Muscle of arm (tissue), 12 donors: ENCODE measurements around the gene JADE3. TPM values are rescaled to one million over a fixed set of nuclear protein-coding genes. Genes with fewer than 3 reads are reported as not detected.
"Not testable (repeated sequence)": the region's sequence is repeated elsewhere in the genome, so short reads cannot be mapped to it uniquely, and the experiment has no call there.

Source experiments
- DNase-seq: peaks from one replicate; pipeline ENCODE4 v3.0.0-alpha.2; 2013
- polyA plus RNA-seq, 12 donors: library from polyadenylated mRNA; unstranded; fragments of 120-200 nt; gene quantifications; one replicate each; pipeline ENCODE4 v1.2.1, GENCODE V29; 2013; ENCODE audit not compliant: insufficient read length in 12 of 12

Gene JADE3
- polyA plus RNA-seq, 12 donors = 4.4 to 7.0 (median 5.0) TPM; not detected in 1

DNA sequence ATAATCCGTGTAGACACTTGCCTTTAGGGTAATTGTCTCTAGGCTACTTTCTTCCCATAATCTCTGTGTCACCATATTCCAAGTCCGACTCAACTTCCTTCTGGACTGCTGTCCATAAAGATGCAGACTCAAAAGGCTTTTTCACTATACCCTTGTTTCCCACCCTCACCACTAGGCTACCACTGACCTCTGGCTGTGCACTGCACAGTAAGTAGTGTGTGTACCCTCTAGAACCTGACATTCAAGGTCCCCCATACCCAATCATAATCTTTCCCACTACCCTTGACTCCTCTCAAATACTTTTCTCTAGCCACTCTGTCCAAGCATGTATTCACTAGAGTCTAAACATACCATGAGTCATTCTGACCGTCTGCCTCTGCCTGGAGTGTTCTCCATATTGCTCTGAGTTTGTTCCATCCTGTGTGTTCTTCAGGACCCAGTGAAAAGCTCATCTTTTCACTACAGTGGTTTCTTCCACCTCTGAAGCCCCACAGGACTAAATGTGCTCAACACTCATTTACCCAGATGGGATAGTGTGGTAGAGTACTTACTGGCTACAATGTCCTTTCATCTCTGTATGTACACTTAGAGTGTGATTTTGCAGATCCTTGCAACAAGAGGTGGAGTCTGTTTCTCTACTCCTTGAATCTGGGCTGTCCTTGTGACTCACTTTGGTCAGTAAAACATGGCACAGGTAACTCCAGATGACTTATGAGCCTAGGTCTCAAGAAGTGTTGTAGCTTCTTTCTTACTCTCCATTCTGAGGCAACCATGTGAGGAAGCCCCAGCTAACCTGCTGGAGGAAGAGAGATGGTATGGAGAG, 17.4 kb downstream of the JADE3 start:
- no peak for DNase-seq

DNA sequence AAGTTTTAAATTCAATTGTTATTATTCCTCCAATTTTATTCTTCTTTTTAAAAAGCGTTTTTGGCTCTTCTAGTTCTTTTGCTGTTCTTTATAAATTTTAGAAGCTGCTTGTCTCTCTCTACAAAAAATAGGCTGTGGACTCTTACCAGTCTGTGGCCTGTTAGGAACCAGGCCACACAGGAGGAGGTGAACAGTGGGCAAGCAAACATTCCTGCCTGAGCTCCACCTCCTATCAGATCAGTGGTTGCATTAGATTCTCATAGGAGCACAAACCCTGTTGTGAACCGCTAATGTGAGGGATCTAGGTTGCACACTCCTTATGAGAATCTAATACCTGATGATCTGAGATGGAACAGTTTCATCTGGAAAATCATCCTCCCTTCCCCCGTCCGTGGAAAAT, 23.1 kb downstream of the JADE3 start:
- no peak for DNase-seq

DNA sequence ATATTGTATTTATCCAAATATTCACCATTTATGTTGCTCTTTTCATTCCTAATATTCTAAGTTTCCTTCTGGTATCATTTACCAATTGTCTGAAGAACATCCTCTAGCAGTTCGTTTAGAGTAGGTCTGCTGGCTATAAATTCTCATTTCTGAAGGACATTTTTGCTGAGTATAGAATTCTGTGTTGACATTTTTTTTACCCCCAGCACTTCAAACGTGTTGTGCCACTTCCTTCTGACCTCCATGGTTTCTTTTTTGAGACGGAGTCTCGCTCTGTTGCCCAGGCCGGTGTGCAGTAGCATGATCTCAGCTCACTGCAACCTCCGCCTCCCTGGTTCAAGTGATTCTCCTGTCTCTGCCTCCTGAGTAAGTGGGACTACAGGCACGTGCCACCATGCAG, 26.4 kb downstream of the JADE3 start:
- DNase-seq = no peak

DNA sequence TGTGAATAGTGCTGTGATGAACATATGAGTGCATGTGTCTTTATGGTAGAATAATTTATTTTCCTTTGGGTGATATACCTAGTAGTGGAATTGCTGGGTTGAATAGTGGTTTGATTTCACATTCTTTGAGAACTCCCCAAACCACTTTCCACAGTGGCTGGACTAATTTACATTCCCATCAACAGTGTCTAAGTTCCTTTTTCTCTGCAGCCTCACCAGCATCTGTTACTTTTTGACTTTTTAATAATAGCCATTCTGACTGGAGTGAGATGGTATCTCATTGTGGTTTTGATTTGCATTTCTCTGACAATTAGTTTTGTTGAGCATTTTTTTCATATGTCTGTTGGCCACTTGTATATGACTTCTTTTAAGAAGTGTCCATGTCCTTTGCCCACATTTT, 29.1 kb downstream of the JADE3 start:
- DNase-seq = no peak

DNA sequence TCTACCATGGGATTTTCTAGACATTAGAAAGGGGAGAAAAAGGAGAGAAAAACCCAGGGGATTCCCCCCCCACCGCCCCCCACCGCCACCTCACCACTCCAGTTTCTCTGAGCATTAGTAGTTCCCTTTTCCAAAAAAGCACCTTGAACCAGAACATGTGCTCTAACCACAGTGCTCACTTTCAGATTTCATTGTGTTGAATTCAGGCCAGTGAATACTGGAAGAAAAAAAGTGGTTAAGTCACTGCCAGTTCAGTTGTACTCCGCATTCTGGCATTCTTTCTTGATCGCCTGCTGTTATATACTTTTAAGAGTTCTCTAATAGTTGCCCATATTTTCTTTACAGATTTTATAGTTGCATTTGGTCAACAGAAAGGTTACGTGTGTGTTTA, 40.9 kb downstream of the JADE3 start:
- DNase-seq = no peak

DNA sequence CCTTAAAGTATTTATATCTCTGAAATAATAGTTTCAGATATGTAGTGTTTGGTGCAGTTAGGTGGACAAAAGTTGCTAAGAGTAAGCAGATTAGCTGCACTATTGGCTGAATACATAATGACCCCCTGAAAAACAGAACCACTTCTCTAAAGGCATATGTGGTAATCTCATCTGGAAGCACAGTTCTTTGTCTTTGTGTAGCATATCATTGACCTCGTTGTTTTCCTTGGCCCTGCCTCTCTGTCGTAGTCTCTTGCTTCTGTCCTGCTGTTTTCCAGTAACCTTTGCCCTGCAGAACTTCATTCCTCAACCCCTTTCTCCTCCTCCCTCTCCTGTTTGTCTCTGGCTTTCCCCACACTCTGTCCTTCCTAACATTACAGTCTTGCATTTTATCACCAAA, 41.4 kb downstream of the JADE3 start:
- DNase-seq = no peak

DNA sequence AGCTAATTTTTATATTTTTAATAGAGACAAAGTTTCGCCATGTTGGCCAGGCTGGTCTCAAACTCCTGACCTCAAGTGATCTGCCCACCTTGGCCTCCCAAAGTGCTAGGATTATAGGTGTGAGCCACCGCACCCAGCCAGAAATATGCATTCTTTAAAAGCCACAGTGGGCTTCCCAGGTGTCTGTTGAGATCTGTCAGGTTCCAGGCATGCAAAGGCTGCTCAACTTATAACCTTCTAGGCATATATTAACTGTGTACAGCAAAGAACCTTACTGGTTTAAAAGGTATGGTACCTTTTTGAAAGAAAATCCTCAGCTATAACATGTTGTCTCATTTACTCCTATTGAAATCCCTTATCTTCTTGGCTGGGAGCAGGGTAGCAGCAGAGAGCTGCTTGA, 42.5 kb downstream of the JADE3 start:
- no peak for DNase-seq

DNA sequence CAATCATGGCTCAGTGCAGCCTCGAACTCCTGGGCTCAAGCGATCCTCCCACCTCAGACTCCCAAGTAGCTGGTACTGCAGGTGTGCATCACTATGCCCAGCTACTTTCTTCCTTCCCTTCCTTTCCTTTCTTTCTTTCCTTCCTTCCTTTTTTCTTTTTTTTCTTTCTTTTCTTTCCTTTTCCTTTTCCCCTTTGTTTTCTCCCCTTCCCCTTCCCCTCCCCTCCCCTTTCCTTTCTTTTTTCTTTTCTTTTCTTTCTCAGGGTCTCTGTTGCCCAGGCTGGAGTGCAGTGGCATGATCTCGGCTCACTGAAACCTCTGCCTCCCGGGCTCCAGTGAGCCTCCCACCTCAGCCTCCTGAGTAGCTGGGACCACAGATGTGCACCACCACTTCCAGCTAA, 44.4 kb downstream of the JADE3 start:
- not testable (repeated sequence) for DNase-seq

DNA sequence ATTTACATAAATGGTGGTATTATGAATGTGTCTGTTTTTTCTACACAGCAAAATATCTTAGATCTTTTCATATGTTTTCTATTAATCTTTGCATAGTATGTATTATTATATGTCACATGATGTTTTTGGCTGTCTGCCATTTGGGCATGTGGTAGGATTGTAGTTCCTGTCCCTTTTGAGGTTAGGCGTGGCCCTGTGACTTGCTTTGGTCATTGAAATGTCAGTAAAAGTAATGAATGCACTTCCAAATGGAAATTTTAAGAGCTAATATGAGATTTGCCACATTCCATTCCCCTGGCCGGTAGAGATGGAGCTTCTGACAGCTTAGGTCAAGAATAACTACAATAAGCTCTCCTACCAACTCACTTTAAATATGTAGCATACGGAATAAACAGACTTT, 45.1 kb downstream of the JADE3 start:
- DNase-seq = peak; percentile 7

DNA sequence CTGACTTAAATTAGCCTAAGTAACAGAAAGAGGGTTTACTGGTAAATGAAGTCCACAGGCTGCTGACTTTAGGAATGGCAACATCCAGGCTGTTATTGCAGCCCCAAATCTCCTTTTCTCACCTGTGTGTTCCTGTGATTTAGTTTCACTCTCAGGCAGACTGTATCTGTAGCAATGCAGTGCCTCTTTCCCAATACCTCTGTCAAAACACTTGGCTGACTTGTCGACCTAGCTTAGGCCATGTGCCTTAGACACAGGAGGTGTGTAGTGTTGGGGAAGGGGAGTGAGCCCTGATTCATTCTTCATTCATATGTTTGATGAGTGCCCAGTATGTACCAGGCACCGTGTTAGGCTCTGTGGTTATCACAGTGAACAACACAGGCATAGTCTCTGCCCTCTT, 46.9 kb downstream of the JADE3 start:
- no peak for DNase-seq

DNA sequence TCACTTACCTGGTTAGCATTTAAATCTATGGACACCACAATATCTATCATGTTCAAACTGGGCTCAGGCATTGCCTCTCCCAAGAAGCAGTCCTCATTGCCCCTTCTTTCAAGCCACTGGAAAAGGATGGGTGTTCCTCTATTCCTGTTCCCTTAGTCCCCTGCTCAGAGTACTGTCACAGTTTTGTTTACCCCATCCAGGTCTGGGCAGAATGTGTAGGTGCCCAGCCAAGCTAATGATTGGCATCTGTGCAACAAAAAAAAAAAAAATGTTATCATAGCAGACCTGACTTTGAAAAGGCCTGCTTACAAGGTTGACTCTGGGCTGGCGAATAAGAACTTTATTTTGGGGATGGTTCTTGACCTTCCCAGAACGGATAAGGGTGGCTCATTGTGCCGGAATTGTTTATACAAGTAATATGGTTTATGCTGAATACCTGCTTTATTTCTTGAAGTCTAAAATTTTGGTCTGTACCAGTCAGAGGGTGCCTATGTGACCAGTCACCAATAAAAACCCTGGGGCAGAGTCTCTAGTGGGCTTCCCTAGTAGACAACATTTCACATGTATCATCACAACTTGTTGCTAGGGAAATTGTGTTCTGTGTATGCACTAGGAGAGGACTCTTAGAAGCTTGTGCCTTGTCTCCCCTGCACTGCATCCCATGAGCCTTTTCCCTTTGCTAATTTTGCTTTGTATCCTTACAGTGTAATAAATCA, 47.9 kb downstream of the JADE3 start:
- DNase-seq = no peak

DNA sequence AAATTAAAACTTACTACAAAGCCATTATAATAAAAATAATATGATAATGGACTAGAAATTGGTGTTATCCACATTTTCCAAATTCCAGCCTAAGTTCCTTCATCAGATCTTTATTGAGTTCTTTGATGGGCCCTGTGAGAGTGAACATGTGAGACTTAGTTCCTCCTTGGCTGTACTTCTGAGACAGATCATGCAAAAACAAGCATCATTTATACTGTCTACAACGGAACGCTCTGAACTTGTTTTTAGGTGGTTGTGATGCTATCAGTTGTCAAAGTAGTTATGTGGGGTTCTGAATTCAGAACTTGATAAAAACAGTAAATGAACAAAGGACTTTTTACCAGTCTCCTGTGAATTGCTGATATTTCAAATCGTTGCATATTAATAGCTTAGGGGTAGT, 48.9 kb downstream of the JADE3 start:
- no peak for DNase-seq

DNA sequence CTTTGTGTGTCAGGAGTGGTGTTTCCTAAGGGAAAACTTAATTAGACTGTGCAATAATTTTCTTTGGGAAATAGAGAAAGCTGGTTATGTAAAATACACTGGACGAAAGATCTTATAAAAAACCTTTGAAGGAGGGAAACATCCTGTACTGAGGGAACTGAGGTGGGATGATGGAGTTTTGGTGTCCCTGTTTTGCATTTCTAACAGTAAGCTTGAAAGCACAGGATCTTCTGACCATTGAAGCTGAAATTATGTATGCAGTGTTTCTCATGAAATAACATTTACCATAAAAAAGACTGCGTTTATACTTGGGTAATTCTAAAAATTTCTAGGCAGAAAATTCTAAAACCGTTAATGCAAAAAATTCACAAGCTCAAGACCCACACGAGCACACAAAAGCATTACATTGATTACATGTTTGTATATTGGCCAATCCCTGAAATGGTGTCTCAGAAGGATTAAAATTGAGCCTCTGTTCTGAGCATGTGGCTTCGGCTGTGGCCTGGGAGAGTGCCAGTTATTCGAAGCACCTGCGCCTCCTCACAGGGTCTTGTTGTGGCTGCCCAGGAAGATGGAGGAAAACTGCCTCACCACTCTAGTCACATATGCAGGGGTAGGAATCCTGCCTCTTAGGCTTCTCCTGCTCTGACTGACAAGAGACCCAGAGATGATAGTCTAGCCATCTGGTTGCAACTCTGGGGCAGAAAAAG, 49.5 kb downstream of the JADE3 start:
- DNase-seq = no peak

DNA sequence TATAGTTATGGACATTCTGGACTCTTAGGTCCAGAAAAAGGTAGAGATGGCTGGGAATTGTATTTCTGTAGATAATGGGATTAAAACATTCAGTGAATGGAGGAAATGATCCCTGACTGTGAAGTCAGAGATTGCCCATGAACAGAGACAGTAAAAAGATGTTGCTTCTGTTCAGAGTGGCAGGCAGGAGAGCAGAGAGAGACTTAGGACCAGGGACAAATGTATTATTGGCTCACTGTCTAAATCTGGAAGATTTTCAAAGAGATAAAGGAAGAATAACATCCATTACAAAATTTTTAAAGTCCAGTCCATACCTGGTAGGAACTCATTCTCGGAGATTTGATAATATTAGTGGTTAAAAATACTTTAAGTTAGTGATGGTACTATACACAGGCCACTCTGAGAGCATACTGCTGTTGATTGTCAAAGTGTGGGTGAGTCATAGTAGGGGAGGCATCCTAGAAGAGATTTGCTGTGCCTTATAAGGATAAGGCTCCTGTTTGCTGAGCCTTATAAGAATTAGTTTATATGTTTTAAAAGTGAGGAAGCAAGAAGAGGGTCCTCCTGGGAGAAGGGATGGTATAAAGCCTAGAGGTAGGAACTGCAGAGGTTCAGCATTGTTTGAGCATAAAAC, 53.0 kb downstream of the JADE3 start:
- DNase-seq = no peak

DNA sequence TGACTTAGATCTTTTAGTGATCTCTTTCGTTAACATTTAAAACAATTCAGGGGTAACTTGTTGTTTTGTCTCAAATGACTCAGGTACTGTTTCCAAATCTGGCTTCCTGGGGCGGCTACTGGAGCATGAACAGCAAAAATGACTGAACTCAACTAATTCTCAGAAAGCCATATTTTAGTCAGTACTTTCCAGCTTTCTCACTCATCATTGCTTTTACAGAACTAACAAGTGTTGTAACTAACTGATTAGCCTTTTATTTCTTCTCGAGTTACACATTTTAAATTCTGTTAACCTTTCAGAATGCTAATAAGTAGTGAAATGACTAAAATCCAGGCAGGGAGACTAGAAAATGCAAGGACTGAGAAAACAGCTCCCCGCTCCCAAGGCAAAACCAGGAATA, 55.3 kb downstream of the JADE3 start:
- no peak for DNase-seq

DNA sequence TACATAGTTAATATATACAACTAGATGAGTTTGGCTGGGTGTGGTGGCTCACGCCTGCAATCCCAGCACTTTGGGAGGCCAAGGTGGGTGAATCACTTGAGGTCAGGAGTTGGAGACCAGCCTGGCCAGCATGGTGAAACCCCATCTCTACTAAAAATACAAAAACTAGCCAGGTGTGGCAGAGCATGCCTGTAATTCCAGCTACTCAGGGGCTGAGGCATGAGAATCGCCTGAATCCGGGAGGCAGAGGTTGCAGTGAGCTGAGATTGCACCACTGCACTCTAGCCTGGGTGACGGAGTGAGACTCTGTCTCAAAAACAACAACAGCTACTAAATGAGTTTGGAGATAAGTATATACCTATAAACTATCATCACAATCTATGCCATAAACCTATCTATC, 64.8 kb downstream of the JADE3 start:
- DNase-seq = not testable (repeated sequence)

DNA sequence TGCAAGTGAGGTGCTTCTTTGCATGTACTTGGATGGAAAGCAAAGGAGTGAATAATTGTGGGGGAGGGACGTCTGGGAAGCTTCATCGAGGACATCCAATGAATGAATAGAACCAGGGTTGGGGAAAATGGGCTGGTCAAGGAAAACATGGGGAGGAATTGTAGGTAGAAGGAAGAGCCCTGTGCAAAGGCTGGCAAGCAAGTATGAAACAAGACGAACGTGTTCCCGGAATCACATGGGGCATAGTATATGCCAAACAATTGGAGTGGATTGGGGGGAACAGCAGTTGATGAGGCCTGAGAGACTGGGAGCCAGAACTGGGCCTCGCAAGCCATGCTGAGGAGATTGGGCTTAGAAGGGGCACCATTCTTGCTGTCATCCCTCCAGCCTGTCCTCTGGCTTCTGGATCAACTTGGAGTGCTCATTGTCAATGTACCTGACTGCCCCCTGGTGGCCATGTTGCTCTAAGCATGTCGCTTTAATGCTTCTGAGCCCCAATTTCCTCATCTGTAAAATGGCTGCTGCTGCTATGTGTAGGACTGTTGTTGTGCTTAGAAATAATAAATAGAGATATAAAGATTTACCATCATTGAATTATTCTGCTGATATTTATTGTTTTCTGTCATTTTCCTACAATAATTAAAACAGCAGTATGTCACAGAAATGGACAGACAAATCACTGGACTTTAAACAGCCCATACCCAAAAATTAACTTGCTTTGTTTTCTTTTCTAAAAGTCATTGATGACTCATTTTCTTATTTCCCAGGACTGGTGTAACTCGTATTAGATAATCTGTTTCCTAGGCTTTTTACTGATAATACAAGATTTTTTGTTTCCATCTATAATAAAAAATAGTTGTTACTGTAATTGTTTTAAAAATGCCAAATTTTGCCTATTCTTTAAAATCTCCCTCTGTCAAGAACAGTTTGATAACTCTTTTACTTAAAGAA, 66.4 kb downstream of the JADE3 start:
- DNase-seq = peak; percentile 13

DNA sequence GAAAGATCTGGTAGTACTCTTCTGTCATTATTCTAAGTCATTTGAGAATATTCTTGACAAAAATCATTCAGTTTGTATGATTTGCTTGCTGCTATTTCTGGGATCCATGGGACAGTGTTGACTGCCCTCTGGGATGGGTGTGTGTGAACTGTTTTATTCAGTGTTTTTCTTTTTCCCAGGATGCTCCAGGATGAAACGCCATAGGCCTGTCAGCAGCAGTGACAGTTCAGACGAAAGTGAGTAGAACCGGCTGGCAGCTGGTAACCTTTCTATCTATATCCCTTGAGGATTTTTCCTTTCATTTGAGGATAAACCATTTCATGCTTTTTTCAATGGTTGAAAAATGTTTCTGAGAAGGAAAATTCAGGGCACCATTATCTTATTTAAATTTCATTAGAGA, 72.5 kb downstream of the JADE3 start:
- DNase-seq = no peak

DNA sequence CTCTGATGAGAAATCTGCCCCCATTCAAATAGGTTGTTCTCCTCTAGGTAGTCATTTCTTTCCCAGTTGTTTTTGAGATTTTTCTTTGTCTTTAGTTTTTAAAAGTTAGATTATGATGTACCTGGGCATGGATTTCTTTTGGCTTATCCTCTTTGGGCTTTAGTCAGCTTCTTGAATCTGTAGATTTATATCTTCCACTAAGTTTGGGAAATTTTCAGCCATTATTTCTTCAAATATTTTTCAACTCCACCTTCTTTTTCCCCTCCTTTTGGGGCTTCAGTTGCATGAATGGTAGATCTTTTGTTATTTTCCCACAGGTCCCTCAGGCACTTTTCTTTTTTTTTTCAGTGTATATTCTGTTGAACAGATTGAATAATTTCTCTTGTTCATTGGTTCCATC, 77.3 kb downstream of the JADE3 start:
- no peak for DNase-seq

DNA sequence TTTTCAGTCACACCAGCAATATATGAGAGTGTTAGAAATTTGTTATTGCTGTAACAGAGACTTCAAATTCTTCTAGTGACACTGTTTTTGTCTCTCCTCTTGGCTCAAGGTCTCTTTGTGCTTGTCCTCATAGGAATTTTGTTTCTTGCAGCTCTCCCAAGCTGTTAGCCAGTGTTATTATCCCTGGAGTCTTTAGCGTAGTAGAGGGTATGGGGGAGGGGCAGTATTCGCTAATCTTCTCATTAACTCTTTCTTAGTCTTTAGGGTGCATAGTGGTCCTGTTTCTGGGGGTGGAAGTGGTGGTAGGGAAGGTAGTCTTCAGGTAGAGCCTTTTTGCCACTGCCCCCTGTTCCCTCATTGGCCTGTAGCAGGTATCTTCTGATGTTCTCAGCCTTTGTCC, 79.4 kb downstream of the JADE3 start:
- DNase-seq = no peak

DNA sequence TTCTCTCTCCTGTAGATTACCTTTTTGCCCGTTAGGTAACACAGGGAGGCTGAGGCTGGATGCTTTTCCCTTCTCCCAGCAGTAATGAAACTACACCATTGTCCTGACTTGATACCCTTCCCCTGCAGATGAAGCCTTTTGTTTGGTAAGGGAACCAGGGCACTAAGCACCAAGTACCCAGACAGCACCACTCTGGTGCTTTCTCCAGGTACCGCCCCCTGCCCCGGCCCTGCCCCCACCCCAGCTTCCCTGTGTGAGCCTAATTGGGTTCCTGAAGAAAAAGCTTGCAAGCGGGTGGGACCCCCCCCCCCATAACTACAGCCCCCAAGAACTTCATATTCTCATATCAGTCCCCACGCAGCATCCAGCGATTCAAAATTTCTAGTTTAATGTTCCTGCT, 79.8 kb downstream of the JADE3 start:
- no peak for DNase-seq
